ENCODE measurements around the gene PDZD2. TPM values are rescaled to one million over a fixed set of nuclear protein-coding genes. Genes with fewer than 3 reads are reported as not detected.
"Not testable (repeated sequence)": the region's sequence is repeated elsewhere in the genome, so short reads cannot be mapped to it uniquely, and the experiment has no call there.

Gene PDZD2
- total and polyA plus RNA-seq, 4 experiments from 2014 or later = 0.07 to 1.1 (median 0.68) TPM

GRCh38 chr5:31768046-31768445 is 129.1 kb downstream of the PDZD2 start:
- no peak for DNase-seq
- H3K27me3 Mint-ChIP-seq = no peaks in the 10 kb centered on the region
- no peaks in the 10 kb centered on the region for H3K36me3 Mint-ChIP-seq
- CTCF ChIA-PET (ENCODE audit: partially characterized antibody) = no interaction called here
- peaks cover 0 to 5% (median under 1%) of the 10 kb centered on the region in 8 donors for H3K9me3 Mint-ChIP-seq
- Histone ChIP-seq H3K36me3 (ENCODE audit: insufficient read depth, low read length) (no peaks in the 10 kb centered on the region), H3K27ac (ENCODE audit: low read depth, low read length) (no peak overlapping the region), H3K4me3 (ENCODE audit: low read length in 2 of 2) (no peak overlapping the region), H3K4me1 (ENCODE audit: insufficient read depth, low read length) (no peaks in the 10 kb centered on the region), H3K9me3 (ENCODE audit: control insufficient read depth in 1 of 2, low read length in 2 of 2) (no peaks in the 10 kb centered on the region), H3K27me3 (ENCODE audit: insufficient read depth, low read length) (no peaks in the 10 kb centered on the region)
- POLR2A ChIA-PET (ENCODE audit: partially characterized antibody) = no interaction called here
- no peak overlapping the region for H3K4me3 Mint-ChIP-seq
- peak overlapping the region in 1 of 7 donors; percentile 50 for H3K27ac Mint-ChIP-seq
- H3K4me1 Mint-ChIP-seq = peaks cover 0 to 10% (median 6%) of the 10 kb centered on the region in 4 donors
- intact Hi-C loops (cut with micrococcal nuclease) = no loop called here

- H3K36me3 Mint-ChIP-seq = no peaks in the 10 kb centered on the region
- H3K9me3 Mint-ChIP-seq = peaks cover 0 to 5% (median under 1%) of the 10 kb centered on the region in 8 donors
- Histone ChIP-seq H3K9me3 (ENCODE audit: control insufficient read depth in 1 of 2, low read length in 2 of 2) (no peaks in the 10 kb centered on the region), H3K27me3 (ENCODE audit: insufficient read depth, low read length) (no peaks in the 10 kb centered on the region), H3K4me3 (ENCODE audit: low read length in 2 of 2) (no peak overlapping the region), H3K36me3 (ENCODE audit: insufficient read depth, low read length) (no peaks in the 10 kb centered on the region), H3K4me1 (ENCODE audit: insufficient read depth, low read length) (no peaks in the 10 kb centered on the region), H3K27ac (ENCODE audit: low read depth, low read length) (no peak overlapping the region)
- peaks cover 0 to 10% (median 6%) of the 10 kb centered on the region in 4 donors for H3K4me1 Mint-ChIP-seq
- H3K4me3 Mint-ChIP-seq = no peak overlapping the region
- H3K27ac Mint-ChIP-seq = no peak overlapping the region
- no peak for DNase-seq
- POLR2A ChIA-PET (ENCODE audit: partially characterized antibody) = no interaction called here
- H3K27me3 Mint-ChIP-seq = no peaks in the 10 kb centered on the region
- intact Hi-C loops (cut with micrococcal nuclease) = no loop called here
- CTCF ChIA-PET (ENCODE audit: partially characterized antibody) = no interaction called here
Measured at GRCh38 chr5:31768784-31769183, 129.9 kb downstream of the PDZD2 start.

GRCh38 chr5:31769530-31769929 is 130.6 kb downstream of the PDZD2 start:
- peak overlapping the region in 2 of 8 donors; percentile 12 to 14 for H3K4me3 Mint-ChIP-seq
- peaks cover 0 to 10% (median 6%) of the 10 kb centered on the region in 4 donors for H3K4me1 Mint-ChIP-seq
- intact Hi-C loops (cut with micrococcal nuclease) = no loop called here
- Histone ChIP-seq H3K27me3 (ENCODE audit: insufficient read depth, low read length) (no peaks in the 10 kb centered on the region), H3K4me1 (ENCODE audit: insufficient read depth, low read length) (no peaks in the 10 kb centered on the region), H3K9me3 (ENCODE audit: control insufficient read depth in 1 of 2, low read length in 2 of 2) (no peaks in the 10 kb centered on the region), H3K27ac (ENCODE audit: low read depth, low read length) (no peak overlapping the region), H3K4me3 (ENCODE audit: low read length in 2 of 2) (no peak overlapping the region), H3K36me3 (ENCODE audit: insufficient read depth, low read length) (no peaks in the 10 kb centered on the region)
- no peak overlapping the region for H3K27ac Mint-ChIP-seq
- H3K36me3 Mint-ChIP-seq = no peaks in the 10 kb centered on the region
- CTCF ChIA-PET (ENCODE audit: partially characterized antibody) = no interaction called here
- no peak for DNase-seq
- peaks cover 0 to 2% (median 0%) of the 10 kb centered on the region in 8 donors for H3K9me3 Mint-ChIP-seq
- POLR2A ChIA-PET (ENCODE audit: partially characterized antibody) = no interaction called here
- H3K27me3 Mint-ChIP-seq = no peaks in the 10 kb centered on the region

GRCh38 chr5:31770132-31770720 is 131.3 kb downstream of the PDZD2 start:
- DNase-seq = no peak
- Histone ChIP-seq H3K27ac (ENCODE audit: low read depth, low read length) (no peak overlapping the region), H3K4me1 (ENCODE audit: insufficient read depth, low read length) (no peaks in the 10 kb centered on the region), H3K4me3 (ENCODE audit: low read length in 2 of 2) (no peak overlapping the region), H3K27me3 (ENCODE audit: insufficient read depth, low read length) (no peaks in the 10 kb centered on the region), H3K9me3 (ENCODE audit: control insufficient read depth in 1 of 2, low read length in 2 of 2) (no peaks in the 10 kb centered on the region), H3K36me3 (ENCODE audit: insufficient read depth, low read length) (no peaks in the 10 kb centered on the region)
- Mint-ChIP-seq H3K4me3 (peak overlapping the region in 1 of 8 donors; percentile 14), H3K36me3 (no peaks in the 10 kb centered on the region), H3K4me1 (peaks cover 0 to 10% (median 6%) of the 10 kb centered on the region in 4 donors), H3K27me3 (no peaks in the 10 kb centered on the region), H3K27ac (no peak overlapping the region), H3K9me3 (peaks cover 0 to 2% (median 0%) of the 10 kb centered on the region in 8 donors)
- ChIA-PET CTCF (ENCODE audit: partially characterized antibody) (no interaction called here), POLR2A (ENCODE audit: partially characterized antibody) (no interaction called here)
- intact Hi-C loops (cut with micrococcal nuclease) = no loop called here

- Mint-ChIP-seq H3K36me3 (no peaks in the 10 kb centered on the region), H3K4me3 (no peak overlapping the region), H3K27me3 (no peaks in the 10 kb centered on the region), H3K27ac (peak overlapping the region in 1 of 7 donors; percentile 6), H3K9me3 (peaks cover 0 to 3% (median 0%) of the 10 kb centered on the region in 8 donors), H3K4me1 (peaks cover 0 to 10% (median 6%) of the 10 kb centered on the region in 4 donors)
- H3K9me3 ChIP-seq (ENCODE audit: control insufficient read depth in 1 of 2, low read length in 2 of 2) = no peaks in the 10 kb centered on the region
- H3K27me3 ChIP-seq (ENCODE audit: insufficient read depth, low read length) = no peaks in the 10 kb centered on the region
- no peaks in the 10 kb centered on the region for H3K4me1 ChIP-seq (ENCODE audit: insufficient read depth, low read length)
- intact Hi-C loops (cut with micrococcal nuclease) = no loop called here
- no peaks in the 10 kb centered on the region for H3K36me3 ChIP-seq (ENCODE audit: insufficient read depth, low read length)
- H3K27ac ChIP-seq (ENCODE audit: low read depth, low read length) = no peak overlapping the region
- no peak for DNase-seq
- ChIA-PET CTCF (ENCODE audit: partially characterized antibody) (no interaction called here), POLR2A (ENCODE audit: partially characterized antibody) (no interaction called here)
- H3K4me3 ChIP-seq (ENCODE audit: low read length in 2 of 2) = no peak overlapping the region
Measured at GRCh38 chr5:31770998-31771397, 132.1 kb downstream of the PDZD2 start.

GRCh38 chr5:31771500-31771899 is 132.6 kb downstream of the PDZD2 start:
- peaks cover 0 to 10% (median 6%) of the 10 kb centered on the region in 4 donors for H3K4me1 Mint-ChIP-seq
- no peak overlapping the region for H3K4me3 Mint-ChIP-seq
- no peak overlapping the region for H3K27ac Mint-ChIP-seq
- H3K4me3 ChIP-seq (ENCODE audit: low read length in 2 of 2) = no peak overlapping the region
- intact Hi-C loops (cut with micrococcal nuclease) = no loop called here
- no peaks in the 10 kb centered on the region for H3K4me1 ChIP-seq (ENCODE audit: insufficient read depth, low read length)
- no peaks in the 10 kb centered on the region for H3K36me3 Mint-ChIP-seq
- peaks cover 0 to 3% (median 0%) of the 10 kb centered on the region in 8 donors for H3K9me3 Mint-ChIP-seq
- no peaks in the 10 kb centered on the region for H3K9me3 ChIP-seq (ENCODE audit: control insufficient read depth in 1 of 2, low read length in 2 of 2)
- DNase-seq = no peak
- H3K27me3 Mint-ChIP-seq = no peaks in the 10 kb centered on the region
- ChIA-PET CTCF (ENCODE audit: partially characterized antibody) (no interaction called here), POLR2A (ENCODE audit: partially characterized antibody) (no interaction called here)
- no peak overlapping the region for H3K27ac ChIP-seq (ENCODE audit: low read depth, low read length)
- no peaks in the 10 kb centered on the region for H3K36me3 ChIP-seq (ENCODE audit: insufficient read depth, low read length)
- H3K27me3 ChIP-seq (ENCODE audit: insufficient read depth, low read length) = no peaks in the 10 kb centered on the region

- H3K27me3 Mint-ChIP-seq; H3K27ac Mint-ChIP-seq; H3K36me3 ChIP-seq (ENCODE audit: insufficient read depth, low read length); H3K4me3 Mint-ChIP-seq; H3K36me3 Mint-ChIP-seq; DNase-seq; CTCF ChIA-PET (ENCODE audit: partially characterized antibody); POLR2A ChIA-PET (ENCODE audit: partially characterized antibody); H3K27me3 ChIP-seq (ENCODE audit: insufficient read depth, low read length); H3K4me1 ChIP-seq (ENCODE audit: insufficient read depth, low read length); H3K4me3 ChIP-seq (ENCODE audit: low read length in 2 of 2); H3K9me3 Mint-ChIP-seq; H3K9me3 ChIP-seq (ENCODE audit: control insufficient read depth in 1 of 2, low read length in 2 of 2); H3K27ac ChIP-seq (ENCODE audit: low read depth, low read length); intact Hi-C loops (cut with micrococcal nuclease); H3K4me1 Mint-ChIP-seq: not testable (repeated sequence)
Measured at GRCh38 chr5:31776294-31776693, 137.4 kb downstream of the PDZD2 start.
